Frontal cortex (tissue), 4 donors: ENCODE data around the gene DAB2IP. TPM values are rescaled to one million over a fixed set of nuclear protein-coding genes. Genes with fewer than 3 reads are reported as not detected.
"Not testable (repeated sequence)": the region's sequence is repeated elsewhere in the genome, so short reads cannot be mapped to it uniquely, and the experiment has no call there.

Experiments used
- DNase-seq, 2 donors: peaks; one replicate each; pipeline ENCODE4 v3.0.0; 2012; ENCODE audit warnings: low spot score in 2 of 2
- FAIRE-seq: peaks from 2 replicates; lab custom pipeline; 2012; peaks lifted over from hg19 to GRCh38; lab: Jason Lieb, UNC
- total RNA-seq: library from RNA; depleted of rRNA; stranded (reverse); fragments of >200 nt; gene quantifications from one replicate; pipeline ENCODE4 v1.2.3, GENCODE V29; 2014
- donor health status: control.
- donor health status: control.
- donor health status: control.

Gene DAB2IP
- total RNA-seq, 1 donor from 2014 or later = 12.6 TPM

GRCh38 chr9:121641224-121641611 is 10.2 kb upstream of the DAB2IP start:
- FAIRE-seq = no peak
- DNase-seq = no peak

- DNase-seq = no peak
- no peak for FAIRE-seq
Measured at GRCh38 chr9:121642758-121643157, 8.7 kb upstream of the DAB2IP start.

GRCh38 chr9:121643473-121643872 is 8.0 kb upstream of the DAB2IP start:
- DNase-seq (no peak), FAIRE-seq (no peak)

GRCh38 chr9:121644040-121644439 is 7.4 kb upstream of the DAB2IP start:
- FAIRE-seq, DNase-seq: not testable (repeated sequence)

- no peak for DNase-seq
- FAIRE-seq = no peak
Measured at GRCh38 chr9:121645003-121645402, 6.4 kb upstream of the DAB2IP start.

GRCh38 chr9:121645853-121646807 is 5.3 kb upstream of the DAB2IP start:
- no peak for DNase-seq
- no peak for FAIRE-seq

- DNase-seq (no peak), FAIRE-seq (no peak)
Measured at GRCh38 chr9:121646992-121647391, 4.4 kb upstream of the DAB2IP start.

GRCh38 chr9:121648172-121648571 is 3.3 kb upstream of the DAB2IP start:
- FAIRE-seq = no peak
- DNase-seq = no peak

- DNase-seq (no peak), FAIRE-seq (no peak)
Measured at GRCh38 chr9:121648799-121649198, 2.6 kb upstream of the DAB2IP start.

- DNase-seq (no peak), FAIRE-seq (no peak)
Measured at GRCh38 chr9:121649476-121650216, 1.8 kb upstream of the DAB2IP start.

GRCh38 chr9:121650217-121651007 is 1.0 kb upstream of the DAB2IP start:
- FAIRE-seq (no peak), DNase-seq (no peak)

- FAIRE-seq (no peak), DNase-seq (no peak)
Measured at GRCh38 chr9:121651008-121651294, 483 bp upstream of the DAB2IP start.

- FAIRE-seq = no peak
- no peak for DNase-seq
Measured at GRCh38 chr9:121652021-121652837, 795 bp downstream of the DAB2IP start.

- FAIRE-seq = no peak
- no peak for DNase-seq
Measured at GRCh38 chr9:121652838-121653231, 1.4 kb downstream of the DAB2IP start.

- DNase-seq = no peak
- no peak for FAIRE-seq
Measured at GRCh38 chr9:121654499-121655140, 3.2 kb downstream of the DAB2IP start.

GRCh38 chr9:121655231-121655755 is 3.9 kb downstream of the DAB2IP start:
- FAIRE-seq (no peak), DNase-seq (no peak)

GRCh38 chr9:121656941-121657470 is 5.6 kb downstream of the DAB2IP start:
- FAIRE-seq = no peak
- DNase-seq = no peak

- FAIRE-seq (no peak), DNase-seq (peak in 1 of 2 donors; percentile 64)
Measured at GRCh38 chr9:121658166-121658565, 6.7 kb downstream of the DAB2IP start.

GRCh38 chr9:121658591-121658990 is 7.2 kb downstream of the DAB2IP start:
- DNase-seq (no peak), FAIRE-seq (no peak)
